Liver (tissue), 3 donors: Measurements from ENCODE around the gene METTL15.

ENCODE experiments used
- CTCF ChIP-seq: fragments of 150-350 bp; IDR thresholded peaks from 2 replicates; pipeline ENCODE4 v1.5.1; 2017; ENCODE audit warnings: improper control_type of control experiment, low read depth, low read length; ENCODE audit not compliant: missing input control
- EGR1 ChIP-seq, 2 donors: IDR thresholded peaks; 2 replicates each; pipeline ENCODE4 v1.6.1; 2016 to 2018; ENCODE audit warnings: antibody characterized with exemption in 2 of 2, low read depth in 2 of 2
- FOXA1 ChIP-seq: IDR thresholded peaks from 2 replicates; pipeline ENCODE4 v1.6.1; 2016; ENCODE audit warnings: antibody characterized with exemption
- GABPA ChIP-seq, 2 donors: IDR thresholded peaks in 1 of 2; conservative IDR thresholded peaks in 1 of 2; 2 replicates each; pipeline ENCODE4 v1.6.1; 2016; ENCODE audit warnings: antibody characterized with exemption in 2 of 2, mild to moderate bottlenecking in 1 of 2, moderate library complexity in 1 of 2
- HNF4G ChIP-seq: IDR thresholded peaks from 2 replicates; pipeline ENCODE4 v1.6.1; 2016; ENCODE audit warnings: antibody characterized with exemption
- JUND ChIP-seq, 2 donors: IDR thresholded peaks; 2 replicates each; pipeline ENCODE4 v1.6.1; 2016; ENCODE audit warnings: antibody characterized with exemption in 2 of 2
- MAX ChIP-seq: IDR thresholded peaks from 2 replicates; pipeline ENCODE4 v1.6.1; 2016; ENCODE audit warnings: antibody characterized with exemption
- RAD21 ChIP-seq, 2 donors: IDR thresholded peaks; 2 replicates each; pipeline ENCODE4 v1.6.1; 2016; ENCODE audit warnings: antibody characterized with exemption in 2 of 2, mild to moderate bottlenecking in 2 of 2
- REST ChIP-seq: IDR thresholded peaks from 2 replicates; pipeline ENCODE4 v1.6.1; 2016; ENCODE audit warnings: antibody characterized with exemption, mild to moderate bottlenecking
- TAF1 ChIP-seq: conservative IDR thresholded peaks from 2 replicates; pipeline ENCODE4 v1.6.1; 2016; ENCODE audit warnings: antibody characterized with exemption, mild to moderate bottlenecking
- YY1 ChIP-seq: IDR thresholded peaks from 2 replicates; pipeline ENCODE4 v1.6.1; 2016; ENCODE audit warnings: antibody characterized with exemption, mild to moderate bottlenecking
- ZBTB33 ChIP-seq: IDR thresholded peaks from 2 replicates; pipeline ENCODE4 v1.6.1; 2016; ENCODE audit warnings: antibody characterized with exemption
- donor health status: healthy.
- donor health status: healthy.

- no peak for TF ChIP-seq YY1
- no peak for TF ChIP-seq CTCF
- TF ChIP-seq JUND (IDR thresholded peaks at IDR 0.05): no peak
- TF ChIP-seq REST: no peak
- no peak for TF ChIP-seq EGR1 (IDR thresholded peaks at IDR 0.05; ENCODE audit: low read depth in 2 of 2)
- TF ChIP-seq MAX: no peak
- no peak for TF ChIP-seq GABPA (IDR thresholded peaks at IDR 0.05 in 1 of 2, conservative IDR thresholded peaks at IDR 0.05 in 1 of 2)
- TF ChIP-seq ZBTB33: no peak
- no peak for TF ChIP-seq RAD21 (IDR thresholded peaks at IDR 0.05)
- no peak for TF ChIP-seq TAF1
- TF ChIP-seq HNF4G: no peak
- TF ChIP-seq FOXA1: no peak
Measured at GRCh38 chr11:28251257-28251656, 143.1 kb downstream of the METTL15 start.
